PFSK-1 (cell line): ENCODE data around the gene VAMP5.

ENCODE experiments used
- POLR2AphosphoS5 ChIP-seq: IDR thresholded peaks from 2 replicates; pipeline ENCODE4 v1.6.1; 2012; ENCODE audit warnings: low read depth, mild to moderate bottlenecking, control low read depth, low read length, moderate library complexity
- REST ChIP-seq, 2 experiments: IDR thresholded peaks; 2 replicates each; pipeline versions ENCODE4 v1.6.1 to v1.8.0; 2011 to 2012; ENCODE audit warnings: low read depth in 2 of 2, low read length in 2 of 2, control low read depth in 1 of 2, inconsistent platforms in 1 of 2, mild to moderate bottlenecking in 1 of 2, moderate library complexity in 1 of 2; ENCODE audit not compliant: insufficient read depth in 1 of 2
- SIN3A ChIP-seq: IDR thresholded peaks from 2 replicates; pipeline ENCODE4 v1.6.1; 2012; ENCODE audit warnings: mild to moderate bottlenecking, low read length, moderate library complexity, borderline replicate concordance; ENCODE audit not compliant: insufficient read depth
- TAF1 ChIP-seq: IDR thresholded peaks from 2 replicates; pipeline ENCODE4 v1.6.1; 2012; ENCODE audit warnings: low read length, control low read depth, borderline replicate concordance; ENCODE audit not compliant: insufficient read depth

- TF ChIP-seq POLR2AphosphoS5 = no peak
- TF ChIP-seq TAF1 = no peak
- no peak for TF ChIP-seq REST (IDR thresholded peaks at IDR 0.05; ENCODE audit: insufficient read depth in 1 of 2, low read depth in 2 of 2, low read length in 2 of 2)
- TF ChIP-seq SIN3A = no peak
These were observed 4.0 kb downstream of the VAMP5 start for GRCh38 chr2:85588236-85588635.
